ENCODE results near the gene CCDC107.

The CCDC107 gene

GRCh38 chr9:35703906-35704672, 46.0 kb downstream of the CCDC107 start:
- TF ChIP-seq POLR2AphosphoS5 (IDR thresholded peaks at IDR 0.05; ENCODE audit: low read depth, low read length) (no peak), SIN3A (IDR thresholded peaks at IDR 0.05; ENCODE audit: borderline replicate concordance, insufficient read depth, low read length) (no peak), TAF1 (IDR thresholded peaks at IDR 0.05; ENCODE audit: borderline replicate concordance, insufficient read depth, low read length) (no peak), REST (IDR thresholded peaks at IDR 0.05; ENCODE audit: insufficient read depth in 1 of 2, low read depth in 2 of 2, low read length in 2 of 2) (no peak), FOXP2 (optimal IDR thresholded peaks at IDR 0.05; ENCODE audit: borderline replicate concordance, extremely low read depth, extremely low read length, insufficient read depth) (no peak)

- TF ChIP-seq SIN3A (IDR thresholded peaks at IDR 0.05; ENCODE audit: borderline replicate concordance, insufficient read depth, low read length) (no peak), TAF1 (IDR thresholded peaks at IDR 0.05; ENCODE audit: borderline replicate concordance, insufficient read depth, low read length) (no peak), REST (IDR thresholded peaks at IDR 0.05; ENCODE audit: insufficient read depth in 1 of 2, low read depth in 2 of 2, low read length in 2 of 2) (no peak), POLR2AphosphoS5 (IDR thresholded peaks at IDR 0.05; ENCODE audit: low read depth, low read length) (no peak), FOXP2 (optimal IDR thresholded peaks at IDR 0.05; ENCODE audit: borderline replicate concordance, extremely low read depth, extremely low read length, insufficient read depth) (no peak)
Observed at GRCh38 chr9:35705372-35705771, 47.3 kb downstream of the CCDC107 start.

GRCh38 chr9:35705836-35706430, 47.8 kb downstream of the CCDC107 start:
- TF ChIP-seq REST (IDR thresholded peaks at IDR 0.05; ENCODE audit: insufficient read depth in 1 of 2, low read depth in 2 of 2, low read length in 2 of 2) (no peak), SIN3A (IDR thresholded peaks at IDR 0.05; ENCODE audit: borderline replicate concordance, insufficient read depth, low read length) (no peak), TAF1 (IDR thresholded peaks at IDR 0.05; ENCODE audit: borderline replicate concordance, insufficient read depth, low read length) (no peak), FOXP2 (optimal IDR thresholded peaks at IDR 0.05; ENCODE audit: borderline replicate concordance, extremely low read depth, extremely low read length, insufficient read depth) (no peak), POLR2AphosphoS5 (IDR thresholded peaks at IDR 0.05; ENCODE audit: low read depth, low read length) (no peak)

GRCh38 chr9:35706951-35707350, 48.9 kb downstream of the CCDC107 start:
- no peak for TF ChIP-seq POLR2AphosphoS5 (IDR thresholded peaks at IDR 0.05; ENCODE audit: low read depth, low read length)
- TF ChIP-seq TAF1 (IDR thresholded peaks at IDR 0.05; ENCODE audit: borderline replicate concordance, insufficient read depth, low read length) = no peak
- TF ChIP-seq REST (IDR thresholded peaks at IDR 0.05; ENCODE audit: insufficient read depth in 1 of 2, low read depth in 2 of 2, low read length in 2 of 2) = no peak
- no peak for TF ChIP-seq FOXP2 (optimal IDR thresholded peaks at IDR 0.05; ENCODE audit: borderline replicate concordance, extremely low read depth, extremely low read length, insufficient read depth)
- no peak for TF ChIP-seq SIN3A (IDR thresholded peaks at IDR 0.05; ENCODE audit: borderline replicate concordance, insufficient read depth, low read length)

Measured in PFSK-1 (cell line).